ENCODE data around the gene CCNY. TPM values are rescaled to one million over a fixed set of nuclear protein-coding genes. Genes with fewer than 3 reads are reported as not detected.

Gene CCNY
- total RNA-seq, 1 donor from 2014 or later = 41.3 TPM

GRCh38 chr10:35335133-35336083 lies 901 bp upstream of the CCNY start:
- no peaks in the 10 kb centered on the region for H3K27me3 ChIP-seq (ENCODE audit: control insufficient read depth, insufficient read depth, low read length)
- H3K36me3 ChIP-seq (ENCODE audit: control insufficient read depth, insufficient read depth, low read length) = no peaks in the 10 kb centered on the region
- H3K4me3 ChIP-seq (ENCODE audit: low read depth, low read length) = peak overlapping the region; percentile 83
- TF ChIP-seq CTCF (IDR thresholded peaks at IDR 0.05; ENCODE audit: insufficient read depth, low read length, poor library complexity, severe bottlenecking) = no peak
- no peak for DNase-seq (ENCODE audit: low read depth)

GRCh38 chr10:35336921-35337823 lies 863 bp downstream of the CCNY start:
- no peaks in the 10 kb centered on the region for H3K36me3 ChIP-seq (ENCODE audit: control insufficient read depth, insufficient read depth, low read length)
- DNase-seq (ENCODE audit: low read depth) = no peak
- no peaks in the 10 kb centered on the region for H3K27me3 ChIP-seq (ENCODE audit: control insufficient read depth, insufficient read depth, low read length)
- H3K4me3 ChIP-seq (ENCODE audit: low read depth, low read length) = peak overlapping the region; percentile 83
- no peak for TF ChIP-seq CTCF (IDR thresholded peaks at IDR 0.05; ENCODE audit: insufficient read depth, low read length, poor library complexity, severe bottlenecking)

- no peak for DNase-seq (ENCODE audit: low read depth)
- no peaks in the 10 kb centered on the region for H3K36me3 ChIP-seq (ENCODE audit: control insufficient read depth, insufficient read depth, low read length)
- no peak for TF ChIP-seq CTCF (IDR thresholded peaks at IDR 0.05; ENCODE audit: insufficient read depth, low read length, poor library complexity, severe bottlenecking)
- H3K27me3 ChIP-seq (ENCODE audit: control insufficient read depth, insufficient read depth, low read length) = no peaks in the 10 kb centered on the region
- no peak overlapping the region for H3K4me3 ChIP-seq (ENCODE audit: low read depth, low read length)
Observed at GRCh38 chr10:35339942-35340341, 3.6 kb downstream of the CCNY start.

GRCh38 chr10:35340975-35341374 lies 4.7 kb downstream of the CCNY start:
- no peak for DNase-seq (ENCODE audit: low read depth)
- Histone ChIP-seq H3K27me3 (ENCODE audit: control insufficient read depth, insufficient read depth, low read length) (no peaks in the 10 kb centered on the region), H3K36me3 (ENCODE audit: control insufficient read depth, insufficient read depth, low read length) (no peaks in the 10 kb centered on the region), H3K4me3 (ENCODE audit: low read depth, low read length) (no peak overlapping the region)
- TF ChIP-seq CTCF (IDR thresholded peaks at IDR 0.05; ENCODE audit: insufficient read depth, low read length, poor library complexity, severe bottlenecking) = no peak

GRCh38 chr10:35341521-35341920 lies 5.2 kb downstream of the CCNY start:
- H3K36me3 ChIP-seq (ENCODE audit: control insufficient read depth, insufficient read depth, low read length) = no peaks in the 10 kb centered on the region
- TF ChIP-seq CTCF (IDR thresholded peaks at IDR 0.05; ENCODE audit: insufficient read depth, low read length, poor library complexity, severe bottlenecking) = no peak

More at GRCh38 chr10:35341521-35341920, 5.2 kb downstream of the CCNY start:
- H3K27me3 ChIP-seq (ENCODE audit: control insufficient read depth, insufficient read depth, low read length) = no peaks in the 10 kb centered on the region
- no peak overlapping the region for H3K4me3 ChIP-seq (ENCODE audit: low read depth, low read length)
- no peak for DNase-seq (ENCODE audit: low read depth)

Measured in kidney epithelial cell (primary cell).